Osteoblast (primary cell): ENCODE measurements around the gene SNRK. TPM values are rescaled to one million over a fixed set of nuclear protein-coding genes. Genes with fewer than 3 reads are reported as not detected.

Source experiments
- DNase-seq: peaks from one replicate; pipeline ENCODE4 v3.0.0; 2011; ENCODE audit warnings: low spot score, mixed read lengths; ENCODE audit not compliant: insufficient read length; ENCODE audit errors: missing footprints
- H2AFZ ChIP-seq: 2 replicates; pipeline ENCODE4 v1.6.0; 2011; ENCODE audit warnings: mild to moderate bottlenecking, low read length
- H3K27ac ChIP-seq: 2 replicates; pipeline ENCODE4 v1.5.1; 2011; ENCODE audit warnings: mild to moderate bottlenecking, low read depth, low read length, moderate library complexity
- H3K27me3 ChIP-seq: 2 replicates; pipeline ENCODE4 v1.6.0; 2012; ENCODE audit warnings: mild to moderate bottlenecking, control low read depth, inconsistent platforms, low read length, moderate library complexity; ENCODE audit not compliant: insufficient read depth
- H3K36me3 ChIP-seq: 2 replicates; pipeline ENCODE4 v1.5.1; 2011; ENCODE audit warnings: mild to moderate bottlenecking, low read length, control low read depth, moderate library complexity; ENCODE audit not compliant: insufficient read depth
- H3K4me1 ChIP-seq: 2 replicates; pipeline ENCODE4 v1.5.1; 2011; ENCODE audit warnings: mild to moderate bottlenecking, low read length, control low read depth, moderate library complexity; ENCODE audit not compliant: insufficient read depth
- H3K4me2 ChIP-seq: 2 replicates; pipeline ENCODE4 v1.6.0; 2011; ENCODE audit warnings: mild to moderate bottlenecking, low read length; ENCODE audit not compliant: insufficient read depth
- H3K4me3 ChIP-seq: fragments of 200-600 bp; sonication (generic); 3 replicates; pipeline ENCODE4 v1.5.1; 2012; ENCODE audit warnings: mild to moderate bottlenecking, low read length, inconsistent platforms; ENCODE audit not compliant: insufficient read depth
- H3K79me2 ChIP-seq: 2 replicates; pipeline ENCODE4 v1.6.0; 2012; ENCODE audit warnings: mild to moderate bottlenecking, low read length, control low read depth, inconsistent platforms; ENCODE audit not compliant: insufficient read depth
- H3K9me3 ChIP-seq: 2 replicates; pipeline ENCODE4 v1.5.1; 2011; ENCODE audit warnings: low read depth, low read length, control low read depth
- H4K20me1 ChIP-seq: 2 replicates; pipeline ENCODE4 v1.6.0; 2012; ENCODE audit warnings: mild to moderate bottlenecking, low read length, control low read depth; ENCODE audit not compliant: insufficient read depth
- CTCF ChIP-seq: IDR thresholded peaks from 2 replicates; pipeline ENCODE4 v1.5.1; 2011; ENCODE audit warnings: mild to moderate bottlenecking, low read depth, low read length, moderate library complexity; ENCODE audit errors: extremely low read depth
- total RNA-seq: library from RNA; depleted of rRNA; stranded (reverse); fragments of >200 nt; gene quantifications from 2 replicates; pipeline ENCODE4 v1.2.3, GENCODE V29; 2012

SNRK gene
- total RNA-seq, 1 donor, result 26.1 TPM

- DNase-seq, result no peak
- H3K4me2 ChIP-seq, result no peak overlapping the region
- H3K27me3 ChIP-seq, result peaks cover 5% of the 10 kb centered on the region
- no peaks in the 10 kb centered on the region for H3K9me3 ChIP-seq
- no peaks in the 10 kb centered on the region for H3K36me3 ChIP-seq
- no peaks in the 10 kb centered on the region for H4K20me1 ChIP-seq
- no peak overlapping the region for H3K27ac ChIP-seq
- H3K4me1 ChIP-seq, result no peaks in the 10 kb centered on the region
- H2AFZ ChIP-seq, result no peak overlapping the region
- H3K4me3 ChIP-seq, result no peak overlapping the region
- no peaks in the 10 kb centered on the region for H3K79me2 ChIP-seq
- TF ChIP-seq CTCF, result no peak
Observed at GRCh38 chr3:43259626-43260025, 26.7 kb upstream of the SNRK start.

GRCh38 chr3:43260412-43260811, 25.9 kb upstream of the SNRK start:
- Histone ChIP-seq H3K36me3 (no peaks in the 10 kb centered on the region), H3K4me3 (no peak overlapping the region), H3K4me1 (no peaks in the 10 kb centered on the region), H3K4me2 (no peak overlapping the region), H3K9me3 (no peaks in the 10 kb centered on the region), H3K79me2 (no peaks in the 10 kb centered on the region), H3K27me3 (peaks cover 5% of the 10 kb centered on the region), H4K20me1 (no peaks in the 10 kb centered on the region), H3K27ac (no peak overlapping the region), H2AFZ (no peak overlapping the region)
- no peak for DNase-seq
- no peak for TF ChIP-seq CTCF

GRCh38 chr3:43262194-43262593, 24.1 kb upstream of the SNRK start:
- no peak overlapping the region for H3K27ac ChIP-seq
- H4K20me1 ChIP-seq, result no peaks in the 10 kb centered on the region
- no peak overlapping the region for H3K4me2 ChIP-seq
- H3K4me3 ChIP-seq, result no peak overlapping the region
- H3K4me1 ChIP-seq, result no peaks in the 10 kb centered on the region
- H3K27me3 ChIP-seq, result peaks cover 5% of the 10 kb centered on the region
- H2AFZ ChIP-seq, result no peak overlapping the region
- H3K9me3 ChIP-seq, result no peaks in the 10 kb centered on the region
- no peak for TF ChIP-seq CTCF
- no peak for DNase-seq
- H3K79me2 ChIP-seq, result no peaks in the 10 kb centered on the region
- no peaks in the 10 kb centered on the region for H3K36me3 ChIP-seq

- no peaks in the 10 kb centered on the region for H3K79me2 ChIP-seq
- H3K27me3 ChIP-seq, result peaks cover 5% of the 10 kb centered on the region
- H3K9me3 ChIP-seq, result no peaks in the 10 kb centered on the region
- no peaks in the 10 kb centered on the region for H3K4me1 ChIP-seq
- no peak overlapping the region for H3K4me3 ChIP-seq
- no peak overlapping the region for H3K27ac ChIP-seq
- H4K20me1 ChIP-seq, result no peaks in the 10 kb centered on the region
- DNase-seq, result no peak
- no peak for TF ChIP-seq CTCF
- H2AFZ ChIP-seq, result no peak overlapping the region
- no peaks in the 10 kb centered on the region for H3K36me3 ChIP-seq
- H3K4me2 ChIP-seq, result no peak overlapping the region
Observed at GRCh38 chr3:43266451-43266850, 19.9 kb upstream of the SNRK start.
